C4-2B (cell line): ENCODE measurements around the gene CCDC185.

Experiments used
- CTCF ChIP-seq: fragments of 450-650 bp; conservative IDR thresholded peaks from 2 replicates; pipeline ENCODE4 v1.5.1; 2017; ENCODE audit warnings: mild to moderate bottlenecking
- ZFX ChIP-seq: fragments of 450-650 bp; IDR thresholded peaks from 2 replicates; pipeline ENCODE4 v1.6.1; 2017

GRCh38 chr1:223417444-223417843, 24.2 kb downstream of the CCDC185 start:
- TF ChIP-seq CTCF (no peak), ZFX (no peak)
